ENCODE measurements around the gene FBXO38.

DNA sequence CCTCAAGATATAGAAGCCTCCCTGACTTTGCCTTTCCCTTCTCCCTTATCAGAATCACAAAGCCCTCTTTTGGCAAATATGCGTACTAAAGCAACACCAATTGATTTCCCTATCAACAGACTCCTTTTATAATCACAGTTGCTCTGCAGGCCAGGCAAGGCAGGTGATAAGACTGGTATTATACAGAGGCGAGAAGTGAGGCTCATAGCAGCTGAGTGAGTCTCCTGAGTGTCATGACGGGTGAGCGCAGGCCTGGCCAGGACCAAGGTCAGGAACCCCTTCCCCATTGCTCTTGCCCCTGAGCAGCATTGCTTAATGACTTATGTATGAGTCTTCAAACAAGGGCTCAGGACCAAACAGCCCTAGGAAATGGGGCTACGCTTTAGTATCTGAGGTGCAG is 70.8 kb downstream of the FBXO38 start:
- TF ChIP-seq, protein P1, sequence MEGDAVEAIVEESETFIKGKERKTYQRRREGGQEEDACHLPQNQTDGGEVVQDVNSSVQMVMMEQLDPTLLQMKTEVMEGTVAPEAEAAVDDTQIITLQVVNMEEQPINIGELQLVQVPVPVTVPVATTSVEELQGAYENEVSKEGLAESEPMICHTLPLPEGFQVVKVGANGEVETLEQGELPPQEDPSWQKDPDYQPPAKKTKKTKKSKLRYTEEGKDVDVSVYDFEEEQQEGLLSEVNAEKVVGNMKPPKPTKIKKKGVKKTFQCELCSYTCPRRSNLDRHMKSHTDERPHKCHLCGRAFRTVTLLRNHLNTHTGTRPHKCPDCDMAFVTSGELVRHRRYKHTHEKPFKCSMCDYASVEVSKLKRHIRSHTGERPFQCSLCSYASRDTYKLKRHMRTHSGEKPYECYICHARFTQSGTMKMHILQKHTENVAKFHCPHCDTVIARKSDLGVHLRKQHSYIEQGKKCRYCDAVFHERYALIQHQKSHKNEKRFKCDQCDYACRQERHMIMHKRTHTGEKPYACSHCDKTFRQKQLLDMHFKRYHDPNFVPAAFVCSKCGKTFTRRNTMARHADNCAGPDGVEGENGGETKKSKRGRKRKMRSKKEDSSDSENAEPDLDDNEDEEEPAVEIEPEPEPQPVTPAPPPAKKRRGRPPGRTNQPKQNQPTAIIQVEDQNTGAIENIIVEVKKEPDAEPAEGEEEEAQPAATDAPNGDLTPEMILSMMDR (IDR thresholded peaks at IDR 0.05; ENCODE audit: low read depth, low read length) = no peak
- no peak for TF ChIP-seq POLR2A (IDR thresholded peaks at IDR 0.05; ENCODE audit: extremely low read depth, insufficient read length)
- TF ChIP-seq, protein P2, sequence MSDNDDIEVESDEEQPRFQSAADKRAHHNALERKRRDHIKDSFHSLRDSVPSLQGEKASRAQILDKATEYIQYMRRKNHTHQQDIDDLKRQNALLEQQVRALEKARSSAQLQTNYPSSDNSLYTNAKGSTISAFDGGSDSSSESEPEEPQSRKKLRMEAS (IDR thresholded peaks at IDR 0.05; ENCODE audit: low read depth, low read length) = no peak
